Natural killer cell (primary cell): ENCODE results near the gene CHCHD4. TPM values are rescaled to one million over a fixed set of nuclear protein-coding genes. Genes with fewer than 3 reads are reported as not detected.
A peak's percentile ranks its signal among the peaks of the same experiment; 100 is the strongest.

Source experiments
- ATAC-seq, 3 donors: fragments of 150-1000 bp in 2 of 3; fragments of 200-7000 bp in 1 of 3; cut with Tn5 transposase; 1 replicate in 1 of 3; 2 replicates in 2 of 3; pipeline ENCODE4 v1.10.0; 2021; ENCODE audit warnings: mild to moderate bottlenecking in 2 of 3, moderate library complexity in 2 of 3
- DNase-seq, 2 donors: peaks; one replicate each; pipeline versions ENCODE4 v3.0.0 to v3.0.0-alpha.2; 2013 to 2021; ENCODE audit warnings: mixed read lengths in 1 of 2
- H3K27ac ChIP-seq: one replicate; pipeline ENCODE4 v1.5.1; 2013; ENCODE audit warnings: mild to moderate bottlenecking, low read length
- H3K27me3 ChIP-seq: one replicate; pipeline ENCODE4 v1.6.1; 2013; ENCODE audit warnings: low read length; ENCODE audit not compliant: control insufficient read depth, insufficient read depth
- H3K36me3 ChIP-seq: one replicate; pipeline ENCODE4 v1.6.1; 2013; ENCODE audit warnings: low read length; ENCODE audit not compliant: control insufficient read depth, insufficient read depth
- H3K4me1 ChIP-seq: one replicate; pipeline ENCODE4 v1.6.1; 2013; ENCODE audit warnings: low read length; ENCODE audit not compliant: control insufficient read depth, insufficient read depth
- H3K4me3 ChIP-seq: one replicate; pipeline ENCODE4 v1.5.1; 2013; ENCODE audit warnings: low read length
- H3K9me3 ChIP-seq: one replicate; pipeline ENCODE4 v1.6.1; 2013; ENCODE audit warnings: low read length; ENCODE audit not compliant: control insufficient read depth, insufficient read depth
- H3K27ac Mint-ChIP-seq, 2 donors: one replicate each; pipeline ENCODE4 v1.8.0; 2022; ENCODE audit warnings: mild to moderate bottlenecking in 2 of 2, mixed read lengths in 2 of 2, moderate library complexity in 1 of 2
- H3K27me3 Mint-ChIP-seq, 2 donors: one replicate each; pipeline ENCODE4 v1.8.0; 2022; ENCODE audit warnings: low read depth in 2 of 2, mixed read lengths in 2 of 2
- H3K36me3 Mint-ChIP-seq: one replicate; pipeline ENCODE4 v1.8.0; 2022; ENCODE audit warnings: mixed read lengths
- H3K4me1 Mint-ChIP-seq, 2 donors: one replicate each; pipeline ENCODE4 v1.8.0; 2022; ENCODE audit warnings: mixed read lengths in 2 of 2
- H3K4me3 Mint-ChIP-seq: one replicate; pipeline ENCODE4 v1.8.0; 2022; ENCODE audit warnings: mild to moderate bottlenecking, moderate library complexity, mixed read lengths
- H3K9me3 Mint-ChIP-seq, 2 donors: one replicate each; pipeline ENCODE4 v1.8.0; 2022; ENCODE audit warnings: mixed read lengths in 2 of 2
- WGBS: methylation state at CpG from one replicate; pipeline ENCODE4 v1.1.7; 2013; ENCODE audit warnings: missing lambda C conversion rate; ENCODE audit not compliant: insufficient coverage; 5-methylcytosine and 5-hydroxymethylcytosine counted together
- intact Hi-C: fragments of 100-400 bp; cut with micrococcal nuclease; formaldehyde crosslinking; loops from one replicate; pipeline ENCODE4 v1.14.2; 2022
- total RNA-seq, 4 donors: library from RNA; stranded (reverse); fragments of 120-200 nt in 1 of 4; gene quantifications; one replicate each; pipeline versions ENCODE4 v1.2.3 to v1.2.4, GENCODE V29; 2013 to 2022
- TF ChIP-seq, protein P1 (sequence below): fragments of 200-600 bp; IDR thresholded peaks from one replicate; pipeline ENCODE4 v1.8.0; 2022; ENCODE audit warnings: antibody characterized with exemption

Gene CHCHD4
- total RNA-seq, 3 donors from 2014 or later (not counting 1 experiment from before 2014, with no cell fraction given), result 2.1 to 4.3 (median 3.4) TPM

DNA sequence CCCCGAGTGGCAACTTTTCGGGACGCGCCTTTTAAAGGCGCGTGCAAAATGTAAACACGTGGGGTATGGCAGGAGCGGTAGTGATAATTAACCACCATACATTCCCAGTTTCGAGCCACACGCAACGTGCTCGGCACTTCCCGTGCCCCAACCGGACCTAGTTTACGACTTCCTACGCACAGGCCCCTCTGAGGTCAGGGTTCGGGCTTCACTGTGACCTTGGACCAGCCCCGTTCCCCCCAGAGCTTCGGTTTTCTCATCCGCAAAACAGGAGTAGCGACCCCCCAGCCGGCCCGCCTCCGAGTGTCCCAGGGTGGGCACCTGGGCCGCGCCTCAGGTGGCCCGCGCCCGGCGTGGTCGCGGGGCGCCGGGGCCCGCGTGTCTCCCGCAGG lies 451 bp downstream of the CHCHD4 start:
- Histone ChIP-seq H3K36me3 (peaks cover 14% of the 10 kb centered on the region), H3K27ac (peak overlapping the region; percentile 91), H3K9me3 (no peaks in the 10 kb centered on the region), H3K27me3 (no peaks in the 10 kb centered on the region), H3K4me1 (peaks cover 39% of the 10 kb centered on the region), H3K4me3 (peak overlapping the region; percentile 97)
- Mint-ChIP-seq H3K4me3 (peak overlapping the region; percentile 96), H3K9me3 (no peaks in the 10 kb centered on the region), H3K4me1 (peaks cover 50 to 54% of the 10 kb centered on the region in 2 donors), H3K27me3 (no peaks in the 10 kb centered on the region), H3K36me3 (peaks cover 8% of the 10 kb centered on the region), H3K27ac (peak overlapping the region; percentile 92 to 93)
- intact Hi-C loops, result loop anchor here (1.0 kb wide), 2 partner anchors 54 to 229 kb away; partner anchors contain the start of genes LSM3 and XPC
- peak in 1 of 2 donors; percentile 81 for DNase-seq
- TF ChIP-seq, protein P1, sequence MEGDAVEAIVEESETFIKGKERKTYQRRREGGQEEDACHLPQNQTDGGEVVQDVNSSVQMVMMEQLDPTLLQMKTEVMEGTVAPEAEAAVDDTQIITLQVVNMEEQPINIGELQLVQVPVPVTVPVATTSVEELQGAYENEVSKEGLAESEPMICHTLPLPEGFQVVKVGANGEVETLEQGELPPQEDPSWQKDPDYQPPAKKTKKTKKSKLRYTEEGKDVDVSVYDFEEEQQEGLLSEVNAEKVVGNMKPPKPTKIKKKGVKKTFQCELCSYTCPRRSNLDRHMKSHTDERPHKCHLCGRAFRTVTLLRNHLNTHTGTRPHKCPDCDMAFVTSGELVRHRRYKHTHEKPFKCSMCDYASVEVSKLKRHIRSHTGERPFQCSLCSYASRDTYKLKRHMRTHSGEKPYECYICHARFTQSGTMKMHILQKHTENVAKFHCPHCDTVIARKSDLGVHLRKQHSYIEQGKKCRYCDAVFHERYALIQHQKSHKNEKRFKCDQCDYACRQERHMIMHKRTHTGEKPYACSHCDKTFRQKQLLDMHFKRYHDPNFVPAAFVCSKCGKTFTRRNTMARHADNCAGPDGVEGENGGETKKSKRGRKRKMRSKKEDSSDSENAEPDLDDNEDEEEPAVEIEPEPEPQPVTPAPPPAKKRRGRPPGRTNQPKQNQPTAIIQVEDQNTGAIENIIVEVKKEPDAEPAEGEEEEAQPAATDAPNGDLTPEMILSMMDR, result no peak
- peak in 2 of 3 donors; percentile 41 to 43 for ATAC-seq
- WGBS, result under 1% methylated on average over 37 of the region's 37 CpGs

- peak overlapping the region; percentile 91 for H3K27ac ChIP-seq
- H3K4me1 Mint-ChIP-seq, result peaks cover 47 to 49% of the 10 kb centered on the region in 2 donors
- H3K9me3 Mint-ChIP-seq, result no peaks in the 10 kb centered on the region
- H3K27me3 Mint-ChIP-seq, result no peaks in the 10 kb centered on the region
- peaks cover 39% of the 10 kb centered on the region for H3K4me1 ChIP-seq
- H3K36me3 Mint-ChIP-seq, result peaks cover 4% of the 10 kb centered on the region
- 54% methylated on average over 13 of the region's 15 CpGs for WGBS
- peak overlapping the region; percentile 97 for H3K4me3 ChIP-seq
- ATAC-seq, result no peak
- H3K9me3 ChIP-seq, result no peaks in the 10 kb centered on the region
- H3K4me3 Mint-ChIP-seq, result peak overlapping the region; percentile 96
- intact Hi-C loops, result loop anchor here (1.0 kb wide), 2 partner anchors 55 to 228 kb away; partner anchors contain the start of genes LSM3 and XPC
- no peaks in the 10 kb centered on the region for H3K27me3 ChIP-seq
- TF ChIP-seq, protein P1, result no peak
- DNase-seq, result peak in 1 of 2 donors; percentile 24
- H3K36me3 ChIP-seq, result peaks cover 15% of the 10 kb centered on the region
- H3K27ac Mint-ChIP-seq, result peak overlapping the region; percentile 92 to 93
Observed at GRCh38 chr3:14123308-14124222, 1.1 kb downstream of the CHCHD4 start.

GRCh38 chr3:14122301-14122700 lies 2.4 kb downstream of the CHCHD4 start:
- Mint-ChIP-seq H3K27ac (peak overlapping the region in 1 of 2 donors; percentile 13), H3K4me3 (peak overlapping the region; percentile 49), H3K36me3 (no peaks in the 10 kb centered on the region), H3K27me3 (no peaks in the 10 kb centered on the region), H3K4me1 (peaks cover 34 to 37% of the 10 kb centered on the region in 2 donors), H3K9me3 (no peaks in the 10 kb centered on the region)
- Histone ChIP-seq H3K4me3 (no peak overlapping the region), H3K9me3 (no peaks in the 10 kb centered on the region), H3K27me3 (no peaks in the 10 kb centered on the region), H3K36me3 (peaks cover 8% of the 10 kb centered on the region), H3K4me1 (peaks cover 29% of the 10 kb centered on the region), H3K27ac (no peak overlapping the region)
- ATAC-seq (no peak), DNase-seq (no peak)
- intact Hi-C loops, result no loop called here
- TF ChIP-seq, protein P1, result no peak
- WGBS, result 95% methylated on average over 3 of the region's 3 CpGs
